IgD-negative memory B cell (primary cell): ENCODE results near the gene DESI2. TPM values are rescaled to one million over a fixed set of nuclear protein-coding genes. Genes with fewer than 3 reads are reported as not detected.
"Not testable (repeated sequence)": the region's sequence is repeated elsewhere in the genome, so short reads cannot be mapped to it uniquely, and the experiment has no call there.

Source experiments
- H3K27ac Mint-ChIP-seq, 3 donors: one replicate each; pipeline ENCODE4 v1.8.0; 2020 to 2022; ENCODE audit warnings: mild to moderate bottlenecking in 3 of 3, mixed read lengths in 3 of 3, moderate library complexity in 1 of 3
- H3K27me3 Mint-ChIP-seq: one replicate; pipeline ENCODE4 v1.8.0; 2021; ENCODE audit warnings: mixed read lengths
- H3K36me3 Mint-ChIP-seq: one replicate; pipeline ENCODE4 v1.8.0; 2020; ENCODE audit warnings: mild to moderate bottlenecking, mixed read lengths
- H3K4me1 Mint-ChIP-seq, 3 donors: one replicate each; pipeline ENCODE4 v1.8.0; 2020 to 2022; ENCODE audit warnings: mixed read lengths in 3 of 3, mild to moderate bottlenecking in 1 of 3
- H3K4me3 Mint-ChIP-seq, 4 donors: one replicate each; pipeline ENCODE4 v1.8.0; 2020 to 2022; ENCODE audit warnings: mild to moderate bottlenecking in 4 of 4, mixed read lengths in 4 of 4, moderate library complexity in 3 of 4
- H3K9me3 Mint-ChIP-seq, 3 donors: one replicate each; pipeline ENCODE4 v1.8.0; 2020 to 2021; ENCODE audit warnings: mixed read lengths in 3 of 3, mild to moderate bottlenecking in 1 of 3
- polyA plus RNA-seq: library from polyadenylated mRNA; unstranded; fragments of 300-500 nt; fragmentation: Illumina TruSeq; gene quantifications from one replicate; pipeline ENCODE4 v1.2.3, GENCODE V29; 2021

Gene DESI2
- polyA plus RNA-seq, 1 donor from 2014 or later: 17.5 TPM

DNA sequence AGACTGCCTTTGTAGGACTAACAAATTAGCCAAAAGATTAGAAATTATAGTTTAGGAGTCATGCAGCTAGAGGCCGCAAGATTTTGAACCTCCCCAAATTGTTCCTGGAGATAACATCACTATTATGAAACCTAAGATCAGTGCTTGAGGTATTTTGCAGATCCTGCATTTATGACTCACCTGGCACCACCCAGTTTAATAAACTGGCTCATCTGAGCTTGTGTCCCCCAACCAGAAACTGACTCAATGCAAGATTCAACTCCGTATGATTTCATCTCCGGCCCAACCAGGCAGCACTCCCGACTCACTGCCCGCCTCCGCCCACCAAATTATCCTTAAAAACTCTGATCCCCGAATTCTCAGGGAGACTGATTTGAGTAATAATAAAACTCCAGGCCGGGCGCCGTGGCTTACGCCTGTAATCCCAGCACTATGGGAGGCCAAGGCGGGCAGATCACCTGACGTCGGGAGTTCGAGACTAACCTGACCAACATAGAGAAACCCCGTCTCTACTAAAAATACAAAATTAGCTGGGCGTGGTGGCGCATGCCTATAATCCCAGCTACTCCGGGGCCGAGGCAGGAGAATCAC lies 87.2 kb downstream of the DESI2 start:
- not testable (repeated sequence) for H3K36me3 Mint-ChIP-seq, H3K4me3 Mint-ChIP-seq, H3K27ac Mint-ChIP-seq, H3K27me3 Mint-ChIP-seq, H3K4me1 Mint-ChIP-seq
- H3K9me3 Mint-ChIP-seq: peaks cover 4 to 13% (median 6%) of the 10 kb centered on the region in 3 donors

GRCh38 chr1:244741692-244742091 lies 88.8 kb downstream of the DESI2 start:
- H3K4me3 Mint-ChIP-seq: no peak overlapping the region
- H3K4me1 Mint-ChIP-seq: peaks cover 0 to 2% (median 0%) of the 10 kb centered on the region in 3 donors
- H3K9me3 Mint-ChIP-seq: peaks cover 0 to 3% (median 0%) of the 10 kb centered on the region in 3 donors
- no peak overlapping the region for H3K27ac Mint-ChIP-seq
- no peaks in the 10 kb centered on the region for H3K36me3 Mint-ChIP-seq
- H3K27me3 Mint-ChIP-seq: peaks cover 1% of the 10 kb centered on the region

GRCh38 chr1:244749230-244750016 lies 96.5 kb downstream of the DESI2 start:
- Mint-ChIP-seq H3K4me3 (no peak overlapping the region), H3K27ac (no peak overlapping the region)

GRCh38 chr1:244751271-244751895 lies 98.5 kb downstream of the DESI2 start:
- no peaks in the 10 kb centered on the region for H3K4me1 Mint-ChIP-seq
- H3K27ac Mint-ChIP-seq: no peak overlapping the region
- no peaks in the 10 kb centered on the region for H3K36me3 Mint-ChIP-seq
- no peaks in the 10 kb centered on the region for H3K27me3 Mint-ChIP-seq
- H3K4me3 Mint-ChIP-seq: no peak overlapping the region
- H3K9me3 Mint-ChIP-seq: peaks cover 0 to 3% (median 0%) of the 10 kb centered on the region in 3 donors

More at GRCh38 chr1:244749230-244750016, 96.5 kb downstream of the DESI2 start:
- peaks cover 0 to 2% (median 0%) of the 10 kb centered on the region in 3 donors for H3K4me1 Mint-ChIP-seq
- peaks cover 0 to 3% (median 0%) of the 10 kb centered on the region in 3 donors for H3K9me3 Mint-ChIP-seq
- no peaks in the 10 kb centered on the region for H3K27me3 Mint-ChIP-seq
- no peaks in the 10 kb centered on the region for H3K36me3 Mint-ChIP-seq

- no peak overlapping the region for H3K27ac Mint-ChIP-seq
- no peaks in the 10 kb centered on the region for H3K9me3 Mint-ChIP-seq
- no peaks in the 10 kb centered on the region for H3K27me3 Mint-ChIP-seq
- no peak overlapping the region for H3K4me3 Mint-ChIP-seq
- no peaks in the 10 kb centered on the region for H3K4me1 Mint-ChIP-seq
- no peaks in the 10 kb centered on the region for H3K36me3 Mint-ChIP-seq
Observed at GRCh38 chr1:244755673-244756072, 102.7 kb downstream of the DESI2 start.

DNA sequence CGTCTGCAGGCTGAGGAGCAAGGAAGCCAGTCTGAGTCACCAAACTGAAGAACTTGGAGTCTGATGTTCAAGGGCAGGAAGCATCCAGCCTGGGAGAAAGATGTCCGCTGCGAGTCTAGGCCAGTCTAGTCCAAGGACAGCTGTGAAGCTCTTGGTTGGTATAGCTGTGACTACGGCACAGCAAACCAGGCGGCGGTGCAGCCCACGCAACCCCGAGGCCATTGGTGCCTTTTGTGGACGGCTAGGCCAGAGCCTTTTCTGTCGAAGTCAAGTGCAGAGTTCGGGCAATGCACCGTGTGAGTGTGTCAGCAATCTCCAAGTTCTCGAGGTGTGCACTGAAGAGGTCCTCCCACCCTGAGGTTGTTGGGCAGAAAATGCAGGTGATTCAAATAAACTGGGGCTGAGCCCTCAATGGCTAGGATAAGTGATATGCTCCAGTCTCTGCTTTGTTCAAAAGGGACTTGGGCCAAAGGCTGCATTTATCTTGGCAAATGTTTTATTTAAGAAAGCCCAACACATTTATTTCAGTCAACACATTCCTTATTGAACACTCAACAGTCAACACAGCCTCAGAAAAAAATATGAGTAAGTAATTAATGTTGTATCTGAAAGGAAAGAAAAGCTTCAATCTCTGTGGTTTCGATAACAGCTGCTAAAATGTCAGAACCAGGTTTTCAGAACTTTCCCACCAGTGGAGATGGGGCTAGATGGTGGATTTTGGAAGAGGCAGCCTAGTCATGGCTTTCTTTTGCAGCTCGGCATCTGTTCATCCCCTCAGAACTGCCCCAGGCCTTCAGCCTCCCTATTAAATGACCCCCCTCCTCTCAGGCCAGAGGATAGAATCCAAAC lies 104.4 kb downstream of the DESI2 start:
- Mint-ChIP-seq H3K27me3 (no peaks in the 10 kb centered on the region), H3K4me3 (no peak overlapping the region), H3K27ac (no peak overlapping the region), H3K36me3 (no peaks in the 10 kb centered on the region), H3K4me1 (no peaks in the 10 kb centered on the region), H3K9me3 (peaks cover 0 to under 1% (median 0%) of the 10 kb centered on the region in 3 donors)

Other genes starting within 250 kb of the DESI2 start
- gene ADSS2, start 201.2 kb upstream of the DESI2 start, polyA plus RNA-seq: 19.6 TPM
- 0.23 TPM for gene CATSPERE, start 191.9 kb upstream of the DESI2 start, polyA plus RNA-seq
- gene COX20, start 182.5 kb downstream of the DESI2 start, polyA plus RNA-seq: 36.9 TPM
- gene HNRNPU, start 211.4 kb downstream of the DESI2 start, polyA plus RNA-seq: 339 TPM